ENCODE measurements around the gene KIF26B. TPM values are rescaled to one million over a fixed set of nuclear protein-coding genes. Genes with fewer than 3 reads are reported as not detected.
"Not testable (repeated sequence)": the region's sequence is repeated elsewhere in the genome, so short reads cannot be mapped to it uniquely, and the experiment has no call there.

The KIF26B gene
- polyA plus RNA-seq, 4 donors: 19.7 to 35.9 (median 34.0) TPM

GRCh38 chr1:245704765-245705164 is 550.0 kb downstream of the KIF26B start:
- DNase-seq (ENCODE audit: low read depth in 4 of 4, low spot score in 3 of 4): no peak

- no peak for DNase-seq (ENCODE audit: low read depth in 4 of 4, low spot score in 3 of 4)
These were observed 553.2 kb downstream of the KIF26B start for GRCh38 chr1:245707941-245708340.

- no peak for DNase-seq (ENCODE audit: low read depth in 4 of 4, low spot score in 3 of 4)
These were observed 556.4 kb downstream of the KIF26B start for GRCh38 chr1:245710961-245711903.

GRCh38 chr1:245714027-245714426 is 559.2 kb downstream of the KIF26B start:
- not testable (repeated sequence) for DNase-seq (ENCODE audit: low read depth in 4 of 4, low spot score in 3 of 4)

GRCh38 chr1:245715291-245715701 is 560.5 kb downstream of the KIF26B start:
- peak in 1 of 4 donors; percentile 14 for DNase-seq (ENCODE audit: low read depth in 4 of 4, low spot score in 3 of 4)

GRCh38 chr1:245715970-245716369 is 561.2 kb downstream of the KIF26B start:
- DNase-seq (ENCODE audit: low read depth in 4 of 4, low spot score in 3 of 4): no peak

- DNase-seq (ENCODE audit: low read depth in 4 of 4, low spot score in 3 of 4): no peak
These were observed 561.8 kb downstream of the KIF26B start for GRCh38 chr1:245716561-245716960.

- DNase-seq (ENCODE audit: low read depth in 4 of 4, low spot score in 3 of 4): no peak
These were observed 562.8 kb downstream of the KIF26B start for GRCh38 chr1:245717611-245718010.

- no peak for DNase-seq (ENCODE audit: low read depth in 4 of 4, low spot score in 3 of 4)
These were observed 563.3 kb downstream of the KIF26B start for GRCh38 chr1:245718123-245718522.

- no peak for DNase-seq (ENCODE audit: low read depth in 4 of 4, low spot score in 3 of 4)
These were observed 564.2 kb downstream of the KIF26B start for GRCh38 chr1:245718951-245719350.

GRCh38 chr1:245721488-245721887 is 566.7 kb downstream of the KIF26B start:
- no peak for DNase-seq (ENCODE audit: low read depth in 4 of 4, low spot score in 3 of 4)

GRCh38 chr1:245728035-245728434 is 573.2 kb downstream of the KIF26B start:
- DNase-seq (ENCODE audit: low read depth in 4 of 4, low spot score in 3 of 4): not testable (repeated sequence)

- no peak for DNase-seq (ENCODE audit: low read depth in 4 of 4, low spot score in 3 of 4)
These were observed 576.0 kb downstream of the KIF26B start for GRCh38 chr1:245730801-245731200.

- DNase-seq (ENCODE audit: low read depth in 4 of 4, low spot score in 3 of 4): not testable (repeated sequence)
These were observed 585.6 kb downstream of the KIF26B start for GRCh38 chr1:245740336-245740735.

- DNase-seq (ENCODE audit: low read depth in 4 of 4, low spot score in 3 of 4): no peak
These were observed 588.1 kb downstream of the KIF26B start for GRCh38 chr1:245742896-245743295.

- DNase-seq (ENCODE audit: low read depth in 4 of 4, low spot score in 3 of 4): no peak
These were observed 593.5 kb downstream of the KIF26B start for GRCh38 chr1:245748240-245748639.

GRCh38 chr1:245748646-245749045 is 593.9 kb downstream of the KIF26B start:
- DNase-seq (ENCODE audit: low read depth in 4 of 4, low spot score in 3 of 4): no peak

GRCh38 chr1:245749053-245749452 is 594.3 kb downstream of the KIF26B start:
- DNase-seq (ENCODE audit: low read depth in 4 of 4, low spot score in 3 of 4): no peak

GRCh38 chr1:245750261-245750660 is 595.5 kb downstream of the KIF26B start:
- no peak for DNase-seq (ENCODE audit: low read depth in 4 of 4, low spot score in 3 of 4)

GRCh38 chr1:245751116-245751515 is 596.3 kb downstream of the KIF26B start:
- no peak for DNase-seq (ENCODE audit: low read depth in 4 of 4, low spot score in 3 of 4)

GRCh38 chr1:245751726-245752470 is 597.1 kb downstream of the KIF26B start:
- no peak for DNase-seq (ENCODE audit: low read depth in 4 of 4, low spot score in 3 of 4)

GRCh38 chr1:245752561-245752960 is 597.8 kb downstream of the KIF26B start:
- DNase-seq (ENCODE audit: low read depth in 4 of 4, low spot score in 3 of 4): no peak

Measured in left renal pelvis (tissue), 4 donors.